Measurements from ENCODE around the gene ZBTB7B. TPM values are rescaled to one million over a fixed set of nuclear protein-coding genes. Genes with fewer than 3 reads are reported as not detected.

Gene ZBTB7B
- total RNA-seq, 1 donor from 2014 or later = 56.6 TPM

GRCh38 chr1:155057104-155057503, 54.5 kb downstream of the ZBTB7B start:
- Mint-ChIP-seq H3K27ac (no peak overlapping the region), H3K4me3 (no peak overlapping the region), H3K4me1 (peaks cover 21% of the 10 kb centered on the region), H3K27me3 (no peaks in the 10 kb centered on the region), H3K36me3 (ENCODE audit: low read depth) (peaks cover 7% of the 10 kb centered on the region), H3K9me3 (no peaks in the 10 kb centered on the region)
- intact Hi-C loops (cut with micrococcal nuclease) = no loop called here
- ChIA-PET POLR2A (interaction anchor here (0.6 kb wide), 1 partner anchor 449 kb away, joined by 5 read pairs; no protein-coding TSS in a partner anchor), CTCF (interaction anchor here (9.2 kb wide), 1 partner anchor 12 kb away, joined by 101 read pairs; no protein-coding TSS in a partner anchor)
- DNase-seq = no peak
- no peak for TF ChIP-seq CTCF (IDR thresholded peaks at IDR 0.05)
- ATAC-seq (ENCODE audit: low read depth) = no peak

- Mint-ChIP-seq H3K36me3 (ENCODE audit: low read depth) (peaks cover 7% of the 10 kb centered on the region), H3K4me3 (no peak overlapping the region), H3K4me1 (peaks cover 20% of the 10 kb centered on the region), H3K9me3 (no peaks in the 10 kb centered on the region), H3K27ac (no peak overlapping the region), H3K27me3 (no peaks in the 10 kb centered on the region)
- TF ChIP-seq CTCF (IDR thresholded peaks at IDR 0.05) = no peak
- intact Hi-C loops (cut with micrococcal nuclease) = no loop called here
- POLR2A ChIA-PET = no interaction called here
- no peak for DNase-seq
- CTCF ChIA-PET = interaction anchor here (3.0 to 9.2 kb wide), 2 partner anchors 13 to 27 kb away, joined by 15 to 101 read pairs; no protein-coding TSS in a partner anchor
- no peak for ATAC-seq (ENCODE audit: low read depth)
These were observed 55.2 kb downstream of the ZBTB7B start for GRCh38 chr1:155057788-155058211.

- no peak overlapping the region for H3K4me3 Mint-ChIP-seq
These were observed 58.1 kb downstream of the ZBTB7B start for GRCh38 chr1:155060736-155061135.

GRCh38 chr1:155061381-155062150, 59.0 kb downstream of the ZBTB7B start:
- DNase-seq = peak; percentile 99
- peak overlapping the region; percentile 42 for H3K27ac Mint-ChIP-seq
- peak; percentile 68 for ATAC-seq (ENCODE audit: low read depth)
- peaks cover 10% of the 10 kb centered on the region for H3K36me3 Mint-ChIP-seq (ENCODE audit: low read depth)
- CTCF ChIA-PET = interaction anchor here (0.5 to 9.2 kb wide), 30 partner anchors 9 to 583 kb away, joined by 3 to 101 read pairs (median 4); partner anchors contain the start of genes ADAM15, EFNA3, FLAD1 and KRTCAP2
- intact Hi-C loops (cut with micrococcal nuclease) = loop anchor here (1.0 to 5.0 kb wide), 12 partner anchors 10 to 734 kb away; partner anchors contain the start of genes ADAM15, ADAR, ATP8B2 and PYGO2
- H3K9me3 Mint-ChIP-seq = no peaks in the 10 kb centered on the region
- TF ChIP-seq CTCF (IDR thresholded peaks at IDR 0.05) = peak; percentile 28
- H3K27me3 Mint-ChIP-seq = no peaks in the 10 kb centered on the region
- peaks cover 41% of the 10 kb centered on the region for H3K4me1 Mint-ChIP-seq
- peak overlapping the region; percentile 72 for H3K4me3 Mint-ChIP-seq
- POLR2A ChIA-PET = interaction anchor here (0.5 to 4.4 kb wide), 17 partner anchors 9 to 1139 kb away, joined by 3 to 54 read pairs (median 4); partner anchors contain the start of genes ADAM15, CKS1B, CLK2 and FLAD1

More at GRCh38 chr1:155060736-155061135, 58.1 kb downstream of the ZBTB7B start:
- ChIA-PET CTCF (interaction anchor here (0.9 to 9.2 kb wide), 10 partner anchors 9 to 582 kb away, joined by 3 to 101 read pairs (median 8); partner anchors contain the start of gene ADAM15), POLR2A (interaction anchor here (0.7 to 4.4 kb wide), 4 partner anchors 10 to 1138 kb away, joined by 3 to 54 read pairs (median 7); partner anchors contain the start of gene GATAD2B)
- TF ChIP-seq CTCF (IDR thresholded peaks at IDR 0.05) = no peak
- H3K4me1 Mint-ChIP-seq = peaks cover 35% of the 10 kb centered on the region
- DNase-seq (no peak), ATAC-seq (ENCODE audit: low read depth) (no peak)
- no peaks in the 10 kb centered on the region for H3K9me3 Mint-ChIP-seq
- no peak overlapping the region for H3K27ac Mint-ChIP-seq
- no peaks in the 10 kb centered on the region for H3K27me3 Mint-ChIP-seq
- peaks cover 7% of the 10 kb centered on the region for H3K36me3 Mint-ChIP-seq (ENCODE audit: low read depth)
- intact Hi-C loops (cut with micrococcal nuclease) = loop anchor here (1.0 to 5.0 kb wide), 11 partner anchors 9 to 733 kb away; partner anchors contain the start of genes ADAM15, ADAR, ATP8B2 and PYGO2

Data from activated B cell treated with CpG ODN at 0.5 μM for 24 hours (primary cell).